Activated naive CD8-positive, alpha-beta T cell treated with anti-CD3 and anti-CD28 coated beads for 36 hours (primary cell): ENCODE results near the gene EPS8L1. TPM values are rescaled to one million over a fixed set of nuclear protein-coding genes. Genes with fewer than 3 reads are reported as not detected.
"Not testable (repeated sequence)": the region's sequence is repeated elsewhere in the genome, so short reads cannot be mapped to it uniquely, and the experiment has no call there.

Experiments
- DNase-seq: peaks from one replicate; pipeline ENCODE4 v3.0.0; 2021
- H3K27ac Mint-ChIP-seq: one replicate; pipeline ENCODE4 v1.8.0; 2022; ENCODE audit warnings: mild to moderate bottlenecking, moderate library complexity, mixed read lengths
- H3K27me3 Mint-ChIP-seq: one replicate; pipeline ENCODE4 v1.8.0; 2022; ENCODE audit warnings: mild to moderate bottlenecking, mixed read lengths
- H3K36me3 Mint-ChIP-seq: one replicate; pipeline ENCODE4 v1.8.0; 2021; ENCODE audit warnings: mild to moderate bottlenecking, mixed read lengths
- H3K4me1 Mint-ChIP-seq: one replicate; pipeline ENCODE4 v1.8.0; 2021; ENCODE audit warnings: mixed read lengths
- H3K4me3 Mint-ChIP-seq: one replicate; pipeline ENCODE4 v1.8.0; 2022; ENCODE audit warnings: mild to moderate bottlenecking, moderate library complexity, mixed read lengths
- H3K9me3 Mint-ChIP-seq: one replicate; pipeline ENCODE4 v1.8.0; 2022; ENCODE audit warnings: mixed read lengths
- total RNA-seq, 2 experiments: library from RNA; stranded (reverse); gene quantifications; one replicate each; pipeline ENCODE4 v1.2.3, GENCODE V29; 2021

Gene EPS8L1
- total RNA-seq, 2 experiments from 2014 or later: 1.3 to 1.5 TPM

DNA sequence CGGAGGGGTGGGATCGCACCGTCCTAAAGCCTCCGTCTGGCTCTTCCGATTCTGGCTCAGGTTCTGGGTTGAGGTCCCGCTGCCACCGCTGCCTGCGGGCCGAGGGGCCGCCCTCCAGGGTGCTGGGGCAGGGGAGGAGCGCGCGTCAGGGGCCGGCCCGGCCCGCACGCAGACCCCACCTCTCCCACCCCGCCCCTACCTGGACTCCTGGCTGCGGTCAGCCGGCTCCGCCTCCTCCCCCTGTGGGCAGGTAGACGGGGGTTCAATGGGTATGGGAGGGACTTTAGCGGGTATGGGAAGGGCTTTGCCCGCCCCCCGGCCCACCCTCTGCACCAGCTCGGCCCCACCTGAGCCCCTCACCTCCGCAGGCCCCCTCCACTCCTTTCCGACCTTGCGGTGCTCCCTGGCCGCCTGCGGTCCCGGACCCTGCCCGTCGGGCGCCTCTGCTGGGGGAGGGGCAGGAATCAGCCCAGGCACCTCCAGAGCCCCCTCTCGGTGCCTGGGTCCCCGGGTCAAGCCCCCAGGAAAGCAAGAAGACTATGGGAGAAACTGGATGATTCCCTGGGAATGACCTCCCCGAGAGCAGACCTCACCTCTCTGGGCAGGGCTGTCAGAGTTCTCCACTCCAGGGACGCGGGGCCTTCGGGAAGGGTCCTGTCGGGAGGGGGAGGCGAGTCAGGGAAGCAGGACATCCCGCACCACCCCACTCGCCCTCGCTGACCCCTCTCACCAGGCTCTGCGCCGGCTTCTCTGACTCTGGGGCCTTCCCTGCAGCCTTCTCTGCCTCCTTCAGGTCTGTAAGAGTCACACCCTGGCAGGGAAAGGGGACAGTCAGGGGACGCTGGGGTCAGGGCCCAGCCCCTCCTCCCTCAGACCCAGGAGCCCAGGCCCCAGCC, 17.0 kb downstream of the EPS8L1 start:
- Mint-ChIP-seq H3K27me3 (peaks cover 23% of the 10 kb centered on the region), H3K4me3 (no peak overlapping the region), H3K36me3 (peaks cover 32% of the 10 kb centered on the region), H3K27ac (no peak overlapping the region), H3K4me1 (peaks cover 12% of the 10 kb centered on the region), H3K9me3 (no peaks in the 10 kb centered on the region)
- no peak for DNase-seq

DNA sequence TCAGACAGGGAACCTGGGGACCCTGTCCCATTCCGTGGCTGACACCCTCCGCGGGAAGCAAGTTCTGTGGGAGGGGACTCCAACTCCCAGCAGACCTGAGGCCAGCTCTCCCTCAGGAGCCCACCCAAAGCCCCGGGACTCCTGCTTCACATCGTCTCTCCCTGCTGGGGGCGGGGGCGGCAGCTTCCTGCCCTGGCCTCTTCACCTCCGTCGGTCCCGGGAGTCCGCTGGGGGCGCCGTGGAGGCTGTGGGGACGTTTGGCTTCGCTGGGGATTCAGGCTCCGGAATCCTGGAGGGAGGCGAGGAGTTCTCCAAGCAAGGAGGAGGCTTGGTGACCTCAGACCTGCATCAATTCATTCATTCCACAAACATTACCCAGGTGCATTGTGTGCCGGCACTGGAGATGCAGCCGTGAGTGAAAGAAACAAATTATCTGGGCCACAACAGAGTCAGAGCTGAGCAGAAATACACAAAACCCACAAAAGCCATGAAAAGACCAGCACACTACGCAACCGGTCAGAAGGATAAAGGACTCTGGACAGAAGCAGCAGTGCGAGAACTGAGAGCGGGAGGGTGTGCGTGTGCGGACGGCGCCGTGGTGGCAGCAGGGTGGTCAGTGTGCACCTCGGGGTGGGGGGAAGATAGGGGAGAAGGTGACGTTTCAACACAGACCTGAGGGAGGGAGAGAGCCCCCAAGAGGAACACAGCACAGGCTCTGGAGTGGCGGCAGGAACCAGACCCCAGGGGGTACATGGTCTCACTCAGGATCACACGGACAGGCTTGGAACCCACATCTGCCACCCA, 19.0 kb downstream of the EPS8L1 start:
- no peak overlapping the region for H3K4me3 Mint-ChIP-seq
- H3K27me3 Mint-ChIP-seq: peaks cover 3% of the 10 kb centered on the region
- H3K9me3 Mint-ChIP-seq: no peaks in the 10 kb centered on the region
- no peak overlapping the region for H3K27ac Mint-ChIP-seq
- no peaks in the 10 kb centered on the region for H3K4me1 Mint-ChIP-seq
- H3K36me3 Mint-ChIP-seq: peaks cover 26% of the 10 kb centered on the region
- DNase-seq: no peak

GRCh38 chr19:55095260-55096060, 19.8 kb downstream of the EPS8L1 start:
- no peaks in the 10 kb centered on the region for H3K27me3 Mint-ChIP-seq
- DNase-seq: no peak
- peaks cover 23% of the 10 kb centered on the region for H3K36me3 Mint-ChIP-seq
- H3K4me3 Mint-ChIP-seq: no peak overlapping the region
- H3K27ac Mint-ChIP-seq: no peak overlapping the region
- no peaks in the 10 kb centered on the region for H3K4me1 Mint-ChIP-seq
- no peaks in the 10 kb centered on the region for H3K9me3 Mint-ChIP-seq

DNA sequence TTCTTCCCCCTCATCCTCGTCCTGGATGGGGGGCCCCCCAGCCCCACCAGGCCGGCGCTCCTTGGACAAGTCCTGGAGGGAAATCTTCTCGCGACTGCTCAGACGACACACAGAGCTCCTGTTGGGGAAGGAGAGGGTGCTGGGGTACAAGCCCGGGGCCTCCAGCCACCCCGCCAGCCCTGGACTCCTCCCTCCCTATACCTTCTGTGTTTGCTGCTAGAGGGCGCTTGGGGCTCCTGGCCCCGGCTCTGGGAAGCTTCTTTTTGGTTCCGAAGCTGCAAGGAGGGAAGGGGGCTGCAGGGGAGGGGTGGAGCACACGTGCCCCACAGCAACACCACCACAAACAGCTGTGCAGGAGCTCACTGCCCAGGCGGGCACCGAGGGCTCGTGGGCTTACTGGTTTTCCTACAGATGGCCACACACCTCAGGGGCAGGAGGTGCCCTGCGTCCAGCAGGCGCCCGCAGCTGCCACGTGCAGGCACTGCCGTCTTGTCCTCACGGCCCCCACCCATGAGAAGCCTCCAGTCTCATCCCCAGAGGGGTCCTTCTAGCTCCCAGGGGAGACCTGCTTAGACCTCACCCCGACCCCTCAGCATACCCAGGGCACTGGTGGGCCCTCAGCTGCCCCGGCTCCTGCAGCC, 20.5 kb downstream of the EPS8L1 start:
- Mint-ChIP-seq H3K27me3 (no peaks in the 10 kb centered on the region), H3K27ac (no peak overlapping the region), H3K4me3 (no peak overlapping the region), H3K9me3 (no peaks in the 10 kb centered on the region), H3K36me3 (peaks cover 19% of the 10 kb centered on the region), H3K4me1 (no peaks in the 10 kb centered on the region)
- no peak for DNase-seq

- H3K27me3 Mint-ChIP-seq: no peaks in the 10 kb centered on the region
- H3K4me1 Mint-ChIP-seq: no peaks in the 10 kb centered on the region
- H3K36me3 Mint-ChIP-seq: peaks cover 30% of the 10 kb centered on the region
- no peaks in the 10 kb centered on the region for H3K9me3 Mint-ChIP-seq
- no peak for DNase-seq
- no peak overlapping the region for H3K4me3 Mint-ChIP-seq
- H3K27ac Mint-ChIP-seq: no peak overlapping the region
Measured at GRCh38 chr19:55097864-55098715, 22.4 kb downstream of the EPS8L1 start.

- Mint-ChIP-seq H3K27me3 (no peaks in the 10 kb centered on the region), H3K9me3 (no peaks in the 10 kb centered on the region), H3K27ac (no peak overlapping the region), H3K4me1 (no peaks in the 10 kb centered on the region), H3K4me3 (no peak overlapping the region), H3K36me3 (peaks cover 35% of the 10 kb centered on the region)
- DNase-seq: no peak
Measured at GRCh38 chr19:55098716-55099556, 23.3 kb downstream of the EPS8L1 start.

- peaks cover 31% of the 10 kb centered on the region for H3K36me3 Mint-ChIP-seq
- no peak overlapping the region for H3K4me3 Mint-ChIP-seq
- H3K4me1 Mint-ChIP-seq: no peaks in the 10 kb centered on the region
- no peak overlapping the region for H3K27ac Mint-ChIP-seq
- no peak for DNase-seq
- no peaks in the 10 kb centered on the region for H3K9me3 Mint-ChIP-seq
- no peaks in the 10 kb centered on the region for H3K27me3 Mint-ChIP-seq
Measured at GRCh38 chr19:55099557-55100506, 24.2 kb downstream of the EPS8L1 start.

DNA sequence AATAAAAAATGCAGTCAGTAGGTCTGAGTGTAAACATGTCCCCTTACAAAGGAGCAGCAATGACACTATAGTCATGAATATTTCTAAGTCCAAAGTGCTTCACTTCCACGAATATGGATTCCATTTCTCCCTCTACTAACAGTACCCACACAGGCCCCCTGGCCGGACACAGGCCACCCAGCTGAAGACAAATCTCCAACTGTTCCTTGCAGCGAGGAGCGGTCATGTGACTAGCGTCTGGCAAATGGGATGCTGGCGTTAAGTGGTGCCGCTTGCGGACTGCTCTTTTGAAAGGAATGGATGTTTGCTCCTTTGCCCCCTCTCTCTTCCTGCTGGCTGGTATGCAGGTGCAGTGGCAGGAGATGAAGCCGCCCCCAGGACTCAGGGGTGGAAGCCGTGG, 25.6 kb downstream of the EPS8L1 start:
- Mint-ChIP-seq H3K27me3 (no peaks in the 10 kb centered on the region), H3K4me1 (no peaks in the 10 kb centered on the region), H3K4me3 (no peak overlapping the region), H3K27ac (no peak overlapping the region), H3K36me3 (peaks cover 28% of the 10 kb centered on the region), H3K9me3 (no peaks in the 10 kb centered on the region)
- DNase-seq: no peak

- Mint-ChIP-seq H3K4me1 (no peaks in the 10 kb centered on the region), H3K9me3 (peaks cover 2% of the 10 kb centered on the region), H3K4me3 (no peak overlapping the region), H3K27me3 (no peaks in the 10 kb centered on the region), H3K27ac (no peak overlapping the region), H3K36me3 (peaks cover 28% of the 10 kb centered on the region)
- no peak for DNase-seq
Measured at GRCh38 chr19:55103190-55103589, 27.5 kb downstream of the EPS8L1 start.

GRCh38 chr19:55105237-55105636, 29.6 kb downstream of the EPS8L1 start:
- H3K4me1 Mint-ChIP-seq: peaks cover 3% of the 10 kb centered on the region
- H3K36me3 Mint-ChIP-seq: peaks cover 34% of the 10 kb centered on the region
- H3K9me3 Mint-ChIP-seq: peaks cover 2% of the 10 kb centered on the region
- no peaks in the 10 kb centered on the region for H3K27me3 Mint-ChIP-seq
- H3K27ac Mint-ChIP-seq: no peak overlapping the region
- no peak for DNase-seq
- H3K4me3 Mint-ChIP-seq: no peak overlapping the region

DNA sequence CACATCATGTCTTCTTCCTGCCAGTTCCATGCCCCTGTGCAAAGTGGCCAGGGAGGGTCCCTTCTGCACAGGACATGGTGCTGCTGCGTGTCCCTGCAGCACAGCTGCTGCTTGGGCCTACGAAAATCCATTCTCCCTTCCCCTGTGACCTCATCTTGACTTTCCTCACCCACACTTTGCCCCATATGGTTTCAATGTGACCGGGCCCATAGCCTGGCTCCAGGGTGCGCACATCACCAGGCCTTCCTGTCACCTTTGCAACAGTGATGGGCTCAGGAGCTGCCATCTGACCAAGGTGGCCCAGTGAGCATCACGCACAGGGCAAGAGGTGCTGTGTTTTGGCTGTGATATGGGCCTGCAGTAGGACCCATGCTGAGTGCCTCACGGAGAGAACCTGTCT, 30.9 kb downstream of the EPS8L1 start:
- peaks cover 2% of the 10 kb centered on the region for H3K9me3 Mint-ChIP-seq

DNA sequence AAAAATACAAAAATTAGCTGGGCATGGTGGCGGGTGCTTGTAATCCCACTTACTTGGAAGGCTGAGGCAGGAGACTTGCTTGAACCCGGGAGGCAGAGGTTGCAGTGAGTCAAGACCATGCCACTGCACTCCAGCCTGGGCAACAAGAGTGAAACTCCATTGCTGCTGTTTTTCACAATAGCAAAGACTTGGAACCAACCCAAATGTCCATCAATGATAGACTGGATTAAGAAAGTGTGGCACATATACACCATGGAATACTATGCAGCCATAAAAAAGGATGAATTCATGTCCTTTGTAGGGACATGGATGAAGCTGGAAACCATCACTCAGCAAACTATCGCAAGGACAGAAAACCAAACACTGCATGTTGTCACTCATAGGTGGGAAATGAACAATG, 31.6 kb downstream of the EPS8L1 start:
- H3K9me3 Mint-ChIP-seq, H3K27ac Mint-ChIP-seq, DNase-seq, H3K4me1 Mint-ChIP-seq, H3K27me3 Mint-ChIP-seq, H3K4me3 Mint-ChIP-seq: not testable (repeated sequence)
- H3K36me3 Mint-ChIP-seq: peaks cover 30% of the 10 kb centered on the region

More for the DNA sequence above, 30.9 kb downstream of the EPS8L1 start:
- no peaks in the 10 kb centered on the region for H3K27me3 Mint-ChIP-seq
- DNase-seq: no peak
- H3K36me3 Mint-ChIP-seq: peaks cover 33% of the 10 kb centered on the region
- H3K27ac Mint-ChIP-seq: no peak overlapping the region
- no peak overlapping the region for H3K4me3 Mint-ChIP-seq
- H3K4me1 Mint-ChIP-seq: peaks cover 3% of the 10 kb centered on the region
